ENCODE measurements around the gene REEP2.

DNA sequence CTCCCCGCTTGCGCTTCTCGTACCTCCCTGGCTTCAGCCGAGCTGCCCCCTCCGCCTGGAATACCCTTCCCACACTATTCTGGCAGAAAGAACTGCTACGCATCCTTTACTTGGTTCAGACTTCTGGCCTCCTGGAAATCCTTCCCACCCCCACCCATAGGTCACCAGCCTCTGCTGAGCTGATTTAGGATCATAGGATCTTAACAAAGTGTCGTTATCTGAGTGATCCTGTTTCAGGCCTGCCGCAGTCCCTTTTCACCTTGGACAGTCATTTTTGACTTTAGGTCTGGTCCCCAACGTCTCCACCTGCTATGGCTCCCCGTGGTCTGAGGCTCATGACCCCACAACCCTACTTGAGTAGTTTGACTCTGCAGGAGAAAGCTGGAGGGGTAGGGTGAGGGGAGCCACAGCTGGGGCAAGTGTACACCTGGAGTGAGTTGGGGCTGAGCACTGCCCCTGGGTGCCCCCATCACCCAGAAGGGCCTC, 53.7 kb downstream of the REEP2 start:
- TF ChIP-seq, protein P1, sequence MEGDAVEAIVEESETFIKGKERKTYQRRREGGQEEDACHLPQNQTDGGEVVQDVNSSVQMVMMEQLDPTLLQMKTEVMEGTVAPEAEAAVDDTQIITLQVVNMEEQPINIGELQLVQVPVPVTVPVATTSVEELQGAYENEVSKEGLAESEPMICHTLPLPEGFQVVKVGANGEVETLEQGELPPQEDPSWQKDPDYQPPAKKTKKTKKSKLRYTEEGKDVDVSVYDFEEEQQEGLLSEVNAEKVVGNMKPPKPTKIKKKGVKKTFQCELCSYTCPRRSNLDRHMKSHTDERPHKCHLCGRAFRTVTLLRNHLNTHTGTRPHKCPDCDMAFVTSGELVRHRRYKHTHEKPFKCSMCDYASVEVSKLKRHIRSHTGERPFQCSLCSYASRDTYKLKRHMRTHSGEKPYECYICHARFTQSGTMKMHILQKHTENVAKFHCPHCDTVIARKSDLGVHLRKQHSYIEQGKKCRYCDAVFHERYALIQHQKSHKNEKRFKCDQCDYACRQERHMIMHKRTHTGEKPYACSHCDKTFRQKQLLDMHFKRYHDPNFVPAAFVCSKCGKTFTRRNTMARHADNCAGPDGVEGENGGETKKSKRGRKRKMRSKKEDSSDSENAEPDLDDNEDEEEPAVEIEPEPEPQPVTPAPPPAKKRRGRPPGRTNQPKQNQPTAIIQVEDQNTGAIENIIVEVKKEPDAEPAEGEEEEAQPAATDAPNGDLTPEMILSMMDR (IDR thresholded peaks at IDR 0.05; ENCODE audit: low read depth, low read length, missing input control): no peak
- TF ChIP-seq RXRA (IDR thresholded peaks at IDR 0.05) (no peak), EGR1 (IDR thresholded peaks at IDR 0.05; ENCODE audit: low read depth in 2 of 2) (no peak), TAF1 (conservative IDR thresholded peaks at IDR 0.05) (no peak), RAD21 (IDR thresholded peaks at IDR 0.05) (no peak), YY1 (IDR thresholded peaks at IDR 0.05) (no peak)
- TF ChIP-seq, protein P2, sequence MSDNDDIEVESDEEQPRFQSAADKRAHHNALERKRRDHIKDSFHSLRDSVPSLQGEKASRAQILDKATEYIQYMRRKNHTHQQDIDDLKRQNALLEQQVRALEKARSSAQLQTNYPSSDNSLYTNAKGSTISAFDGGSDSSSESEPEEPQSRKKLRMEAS (IDR thresholded peaks at IDR 0.05): no peak
- TF ChIP-seq, protein P3, sequence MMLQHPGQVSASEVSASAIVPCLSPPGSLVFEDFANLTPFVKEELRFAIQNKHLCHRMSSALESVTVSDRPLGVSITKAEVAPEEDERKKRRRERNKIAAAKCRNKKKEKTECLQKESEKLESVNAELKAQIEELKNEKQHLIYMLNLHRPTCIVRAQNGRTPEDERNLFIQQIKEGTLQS (IDR thresholded peaks at IDR 0.05): no peak
- TF ChIP-seq, protein P4, sequence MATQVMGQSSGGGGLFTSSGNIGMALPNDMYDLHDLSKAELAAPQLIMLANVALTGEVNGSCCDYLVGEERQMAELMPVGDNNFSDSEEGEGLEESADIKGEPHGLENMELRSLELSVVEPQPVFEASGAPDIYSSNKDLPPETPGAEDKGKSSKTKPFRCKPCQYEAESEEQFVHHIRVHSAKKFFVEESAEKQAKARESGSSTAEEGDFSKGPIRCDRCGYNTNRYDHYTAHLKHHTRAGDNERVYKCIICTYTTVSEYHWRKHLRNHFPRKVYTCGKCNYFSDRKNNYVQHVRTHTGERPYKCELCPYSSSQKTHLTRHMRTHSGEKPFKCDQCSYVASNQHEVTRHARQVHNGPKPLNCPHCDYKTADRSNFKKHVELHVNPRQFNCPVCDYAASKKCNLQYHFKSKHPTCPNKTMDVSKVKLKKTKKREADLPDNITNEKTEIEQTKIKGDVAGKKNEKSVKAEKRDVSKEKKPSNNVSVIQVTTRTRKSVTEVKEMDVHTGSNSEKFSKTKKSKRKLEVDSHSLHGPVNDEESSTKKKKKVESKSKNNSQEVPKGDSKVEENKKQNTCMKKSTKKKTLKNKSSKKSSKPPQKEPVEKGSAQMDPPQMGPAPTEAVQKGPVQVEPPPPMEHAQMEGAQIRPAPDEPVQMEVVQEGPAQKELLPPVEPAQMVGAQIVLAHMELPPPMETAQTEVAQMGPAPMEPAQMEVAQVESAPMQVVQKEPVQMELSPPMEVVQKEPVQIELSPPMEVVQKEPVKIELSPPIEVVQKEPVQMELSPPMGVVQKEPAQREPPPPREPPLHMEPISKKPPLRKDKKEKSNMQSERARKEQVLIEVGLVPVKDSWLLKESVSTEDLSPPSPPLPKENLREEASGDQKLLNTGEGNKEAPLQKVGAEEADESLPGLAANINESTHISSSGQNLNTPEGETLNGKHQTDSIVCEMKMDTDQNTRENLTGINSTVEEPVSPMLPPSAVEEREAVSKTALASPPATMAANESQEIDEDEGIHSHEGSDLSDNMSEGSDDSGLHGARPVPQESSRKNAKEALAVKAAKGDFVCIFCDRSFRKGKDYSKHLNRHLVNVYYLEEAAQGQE (IDR thresholded peaks at IDR 0.05): no peak

Measured in liver (tissue), 3 donors.